Fibroblast of peridontal ligament (primary cell): ENCODE measurements around the gene NPAS1.
"Not testable (repeated sequence)": the region's sequence is repeated elsewhere in the genome, so short reads cannot be mapped to it uniquely, and the experiment has no call there.

ENCODE experiments used
- DNase-seq: peaks from one replicate; pipeline ENCODE4 v3.0.0-alpha.2; 2010; ENCODE audit errors: extremely low read depth

The NPAS1 gene

DNA sequence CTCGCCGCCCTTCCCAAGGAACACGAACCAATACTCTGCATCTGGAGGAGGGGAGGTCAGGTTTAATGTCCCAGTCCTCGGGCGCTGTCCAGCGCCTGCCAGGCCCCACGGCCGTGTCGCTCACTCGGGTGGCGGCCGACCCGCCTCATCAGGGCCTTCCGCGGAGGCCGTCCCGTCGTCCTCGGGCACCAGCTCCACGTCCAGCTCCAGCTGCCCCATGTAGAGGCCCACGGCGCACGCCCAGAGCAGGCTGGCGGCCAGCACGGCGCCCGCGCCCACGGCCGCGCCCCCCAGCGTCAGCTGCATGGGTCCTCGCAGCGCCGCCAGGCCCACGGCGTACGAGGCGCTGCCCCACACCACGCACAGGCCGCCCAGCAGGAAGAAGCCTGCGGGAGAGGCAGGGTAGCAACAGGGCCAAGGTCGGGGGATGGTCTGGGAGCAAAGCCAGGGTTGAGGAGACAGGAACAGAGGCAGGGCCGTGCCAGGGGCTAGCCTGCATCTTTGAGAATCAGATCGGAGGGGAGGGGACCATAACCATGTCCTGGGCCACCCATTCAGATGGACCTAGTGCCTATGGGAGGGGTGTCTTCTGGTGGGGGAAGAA lies 26.3 kb downstream of the NPAS1 start:
- DNase-seq: no peak

GRCh38 chr19:47047272-47047762 lies 27.7 kb downstream of the NPAS1 start:
- no peak for DNase-seq

DNA sequence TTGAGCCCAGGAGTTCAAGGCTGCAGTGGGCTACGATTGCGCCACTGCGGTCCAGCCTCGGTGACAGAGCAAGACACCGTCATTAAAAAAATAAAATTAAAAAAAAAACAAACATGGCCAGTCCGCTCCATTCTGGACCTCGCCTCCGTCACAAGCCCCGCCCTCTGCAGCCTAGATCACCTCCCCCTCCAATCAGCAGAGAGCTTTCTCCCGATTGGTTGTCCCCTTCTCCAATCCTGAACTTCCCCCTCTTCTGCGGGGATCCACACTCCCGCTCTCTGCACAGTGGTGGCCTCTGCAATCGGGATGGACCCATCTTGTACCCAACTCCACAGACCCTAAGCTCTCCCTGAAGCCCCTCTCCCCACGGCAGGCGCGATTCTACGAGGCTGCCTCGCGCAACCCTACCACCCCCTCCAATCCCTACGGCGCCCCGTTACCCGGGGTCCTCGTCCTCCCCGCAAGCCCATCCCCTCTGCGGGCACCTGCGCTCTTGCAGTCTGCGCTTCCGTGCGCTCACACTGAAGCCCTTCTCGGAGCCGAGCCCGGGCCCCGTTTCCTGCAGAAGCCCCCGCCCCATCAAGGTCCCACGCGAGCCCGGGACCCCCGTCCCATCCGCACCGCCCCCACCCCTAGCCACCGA lies 28.2 kb downstream of the NPAS1 start:
- peak; percentile 91 for DNase-seq

- peak; percentile 33 for DNase-seq
These were observed 29.7 kb downstream of the NPAS1 start for GRCh38 chr19:47049307-47049700.

DNA sequence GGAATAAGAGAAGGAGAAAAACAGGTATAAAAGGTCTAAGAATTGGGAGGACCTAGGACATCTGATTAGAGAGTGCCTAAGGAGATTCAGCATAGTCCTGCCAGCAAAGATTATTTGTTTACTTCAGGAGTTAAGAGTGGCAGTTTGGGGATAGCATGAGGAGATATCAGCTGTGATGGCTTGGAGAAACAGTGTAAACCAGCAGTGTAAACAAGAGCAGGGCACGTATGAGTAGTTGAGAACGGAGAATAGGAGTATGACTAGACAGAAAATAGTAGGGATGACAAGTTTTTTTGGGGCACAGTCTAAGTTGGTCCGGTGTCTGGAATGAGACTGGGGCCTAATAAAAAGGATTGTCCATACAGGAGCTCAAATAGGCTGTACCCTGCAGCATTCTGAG lies 30.9 kb downstream of the NPAS1 start:
- DNase-seq: not testable (repeated sequence)

- DNase-seq: no peak
These were observed 36.8 kb downstream of the NPAS1 start for GRCh38 chr19:47056411-47056810.

DNA sequence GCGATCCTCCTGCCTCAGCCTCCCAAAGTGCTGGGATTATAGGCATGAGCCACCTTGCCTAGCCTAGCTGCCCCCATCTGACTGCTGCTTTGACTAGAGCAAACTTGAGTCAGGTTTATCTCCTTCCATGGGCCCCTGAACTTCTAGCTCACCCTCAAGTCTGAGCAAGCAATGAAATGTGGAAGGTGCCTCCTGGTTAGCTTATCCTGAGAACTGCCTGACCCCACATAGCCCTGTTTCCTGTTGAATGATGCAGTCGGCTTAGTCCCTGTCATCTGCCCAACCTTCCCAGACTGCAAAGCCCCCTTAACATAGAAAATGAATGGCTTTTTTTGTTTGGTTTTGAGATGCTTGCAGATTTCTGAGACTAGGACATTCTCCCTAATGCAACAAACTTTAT lies 37.7 kb downstream of the NPAS1 start:
- DNase-seq: no peak

DNA sequence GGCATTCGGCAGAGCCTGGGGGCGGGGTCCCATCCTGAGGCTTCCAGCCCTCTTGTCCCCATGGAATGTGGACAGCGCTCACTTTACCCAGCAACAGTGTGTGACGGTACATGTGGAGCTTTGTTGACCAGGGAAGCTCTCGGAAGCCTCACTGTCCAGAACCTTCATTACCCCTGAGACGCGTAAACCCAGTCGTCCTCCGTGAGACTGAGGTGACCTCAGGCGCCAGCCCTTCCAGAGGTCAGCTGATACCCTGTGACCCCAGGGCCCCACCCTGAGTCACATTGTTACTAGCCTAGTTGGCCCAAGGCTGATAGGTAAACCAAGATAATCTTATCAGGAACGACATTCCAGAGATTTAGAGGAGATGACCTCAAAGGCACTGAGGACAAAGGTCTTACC lies 39.0 kb downstream of the NPAS1 start:
- no peak for DNase-seq

GRCh38 chr19:47063874-47064273 lies 44.2 kb downstream of the NPAS1 start:
- DNase-seq: no peak

GRCh38 chr19:47065242-47065641 lies 45.6 kb downstream of the NPAS1 start:
- DNase-seq: no peak

- no peak for DNase-seq
These were observed 47.0 kb downstream of the NPAS1 start for GRCh38 chr19:47066376-47067214.

DNA sequence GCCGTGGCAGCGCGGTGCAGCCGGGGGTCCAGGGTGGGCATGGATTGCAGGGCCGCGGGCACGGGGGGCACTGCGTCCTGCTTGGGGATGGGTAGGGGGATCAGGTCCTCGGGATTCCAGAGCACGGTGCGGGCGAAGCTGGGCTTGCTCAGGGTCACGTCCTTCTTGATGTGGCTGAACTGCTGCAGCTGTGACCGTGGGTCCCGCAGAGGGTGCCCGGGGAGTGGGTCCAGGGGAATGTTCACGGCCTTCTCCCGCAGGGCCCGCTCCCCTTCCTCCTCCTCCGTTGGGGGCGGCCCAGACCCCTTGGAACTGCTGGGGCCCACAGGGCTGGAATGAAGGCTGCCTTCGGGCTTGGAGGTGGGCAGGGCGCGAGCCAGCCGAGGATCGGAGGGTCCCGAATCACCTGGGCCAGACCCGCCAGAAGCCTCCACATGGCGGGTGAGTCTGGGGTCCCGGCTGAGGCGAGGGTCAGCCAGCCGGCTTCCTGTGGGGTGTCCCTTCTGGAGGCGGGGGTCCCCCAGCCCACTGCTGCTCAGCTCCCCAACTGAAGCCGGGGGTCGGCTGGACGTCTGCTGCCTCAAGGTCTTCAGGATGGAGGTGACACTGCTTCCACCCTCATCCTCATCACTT lies 47.7 kb downstream of the NPAS1 start:
- DNase-seq: no peak

- DNase-seq: no peak
These were observed 48.6 kb downstream of the NPAS1 start for GRCh38 chr19:47068246-47068645.

DNA sequence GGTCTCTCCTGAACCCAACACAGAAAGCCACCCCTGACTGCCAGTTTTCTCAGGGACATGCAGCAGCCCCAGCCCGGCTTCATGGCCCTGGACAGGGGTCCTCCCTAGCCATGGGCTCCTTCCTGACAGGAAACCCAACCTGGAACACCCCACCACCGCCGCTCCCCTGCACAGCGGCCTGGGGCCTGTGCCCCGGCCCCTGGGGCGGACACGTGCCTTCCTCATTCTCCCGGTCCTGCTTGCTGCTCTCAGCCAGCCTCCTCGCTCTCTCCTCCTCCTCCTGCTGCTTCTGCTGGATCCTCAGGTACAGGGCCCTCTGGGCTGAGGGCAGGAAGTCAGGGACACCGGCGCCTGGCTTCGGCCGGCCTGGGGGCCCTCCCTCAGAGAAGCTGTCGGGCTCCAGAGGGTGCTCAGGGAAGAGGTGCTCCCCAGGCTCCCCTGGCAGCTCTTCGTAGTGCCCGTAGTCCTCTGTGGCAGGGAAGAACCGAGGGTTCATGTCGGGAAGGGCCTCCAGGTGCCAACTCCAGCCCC lies 49.3 kb downstream of the NPAS1 start:
- DNase-seq: no peak

- DNase-seq: no peak
These were observed 50.2 kb downstream of the NPAS1 start for GRCh38 chr19:47069795-47070194.

- no peak for DNase-seq
These were observed 51.1 kb downstream of the NPAS1 start for GRCh38 chr19:47070756-47071155.

- DNase-seq: no peak
These were observed 52.1 kb downstream of the NPAS1 start for GRCh38 chr19:47071731-47072130.

- DNase-seq: no peak
These were observed 52.7 kb downstream of the NPAS1 start for GRCh38 chr19:47072323-47072722.

DNA sequence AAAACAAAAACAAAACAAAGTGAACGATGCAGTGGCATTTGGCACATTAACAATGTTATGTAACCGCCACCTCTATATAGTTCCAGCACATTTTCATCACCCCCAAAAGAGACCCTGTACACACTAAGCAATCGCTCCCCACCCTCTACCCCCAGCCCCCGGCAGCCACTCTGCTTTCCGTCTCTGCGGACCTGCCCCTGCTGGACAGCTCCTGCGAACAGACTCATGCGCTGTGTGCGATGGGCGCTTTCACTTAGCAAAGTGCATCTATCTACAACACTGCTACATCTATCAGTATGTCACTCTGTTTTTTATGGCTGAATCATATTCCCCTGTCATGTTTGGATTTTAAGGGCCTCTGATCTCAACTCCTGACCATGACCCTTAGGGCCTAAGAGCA lies 53.9 kb downstream of the NPAS1 start:
- no peak for DNase-seq

DNA sequence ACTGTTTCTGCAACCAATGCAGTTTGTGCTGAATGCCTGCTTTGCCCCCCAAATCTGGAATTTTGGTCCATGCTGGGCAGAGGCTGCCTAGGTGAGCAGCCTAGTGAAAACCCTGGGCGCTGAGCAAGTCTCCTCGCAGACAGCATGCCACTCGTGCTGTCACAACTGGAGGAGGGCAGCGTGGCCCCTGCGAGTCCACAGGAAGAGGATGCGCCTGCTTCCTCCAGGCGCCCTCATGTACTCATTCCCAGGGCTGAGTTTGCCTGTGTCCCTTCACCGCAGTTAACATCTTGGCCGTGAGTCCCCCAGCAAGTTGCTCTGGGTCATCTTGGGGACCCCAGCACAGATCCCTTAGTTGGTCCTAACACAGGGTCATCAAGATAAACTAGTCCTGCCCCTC lies 55.0 kb downstream of the NPAS1 start:
- DNase-seq: no peak

- DNase-seq: no peak
These were observed 55.7 kb downstream of the NPAS1 start for GRCh38 chr19:47075179-47075810.

DNA sequence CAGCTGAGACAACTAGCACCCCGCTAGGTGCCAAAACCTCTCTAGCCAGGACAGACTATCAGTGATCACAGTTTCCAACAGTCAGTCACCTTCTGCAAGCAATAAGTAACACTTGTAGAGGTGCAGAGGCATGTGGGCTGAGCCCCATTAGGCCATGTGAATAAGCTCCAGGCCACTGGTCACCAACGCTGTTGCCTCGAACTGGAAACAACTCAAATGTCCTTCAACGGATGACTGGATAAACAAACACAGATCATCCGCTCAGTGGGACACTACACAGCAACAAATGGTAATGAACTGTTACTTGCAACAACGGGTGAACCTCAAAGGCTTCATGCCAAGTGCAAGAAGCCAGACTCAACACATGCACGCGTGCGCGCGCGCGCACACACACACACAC lies 56.3 kb downstream of the NPAS1 start:
- DNase-seq: no peak
